ENCODE data around the gene HDAC9.

HDAC9 gene

DNA sequence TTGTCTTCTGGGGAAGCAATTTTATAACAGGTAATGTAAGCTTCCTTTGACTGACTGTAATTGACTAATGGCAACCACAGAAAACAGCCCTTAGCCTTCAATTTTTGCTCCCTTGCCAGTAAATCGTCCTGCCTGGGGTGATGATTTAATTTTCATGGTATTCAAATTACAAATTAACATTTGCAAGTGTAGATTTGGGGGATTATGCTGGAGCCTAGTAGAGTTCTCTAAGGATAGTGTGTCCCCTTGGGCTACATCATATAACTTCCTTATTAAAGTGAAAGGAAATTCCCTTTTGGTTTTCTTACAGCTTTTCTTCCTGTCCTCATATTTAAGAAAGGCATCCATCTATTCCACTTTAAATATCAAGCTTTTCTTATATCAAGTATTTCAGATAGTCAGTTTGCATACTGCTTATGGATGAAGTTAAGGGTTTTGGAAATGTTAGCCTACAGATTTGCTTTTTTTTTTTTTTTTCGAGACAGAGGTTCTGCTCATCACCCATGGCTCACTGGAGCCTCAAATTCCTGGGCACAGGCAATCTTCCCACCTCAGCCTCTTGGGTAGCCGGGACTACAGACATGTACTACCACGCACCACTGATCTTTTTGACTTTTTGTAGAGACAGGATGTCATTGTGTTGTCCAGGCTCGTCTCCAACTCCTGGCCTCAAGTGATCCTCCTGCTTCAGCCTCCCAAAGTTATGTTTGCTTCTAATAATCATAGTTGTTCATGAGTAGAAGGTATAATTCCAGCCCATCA, 35.9 kb upstream of the HDAC9 start:
- no peaks in the 10 kb centered on the region for H3K79me2 ChIP-seq (ENCODE audit: insufficient read depth, low read length)
- H3K27ac ChIP-seq (ENCODE audit: low read length): no peak overlapping the region
- H3K4me1 ChIP-seq (ENCODE audit: insufficient read depth, low read length): no peaks in the 10 kb centered on the region
- no peaks in the 10 kb centered on the region for H4K20me1 ChIP-seq (ENCODE audit: insufficient read depth, low read length)
- no peak overlapping the region for H3K4me2 ChIP-seq (ENCODE audit: insufficient read depth, low read length)
- no peaks in the 10 kb centered on the region for H3K27me3 ChIP-seq (ENCODE audit: insufficient read depth, low read length, poor library complexity)
- DNase-seq (no peak), ATAC-seq (ENCODE audit: insufficient read depth, low read depth) (no peak)
- no peak overlapping the region for H3K4me3 ChIP-seq (ENCODE audit: low read depth in 1 of 2, low read length in 2 of 2)
- TF ChIP-seq, protein P1, sequence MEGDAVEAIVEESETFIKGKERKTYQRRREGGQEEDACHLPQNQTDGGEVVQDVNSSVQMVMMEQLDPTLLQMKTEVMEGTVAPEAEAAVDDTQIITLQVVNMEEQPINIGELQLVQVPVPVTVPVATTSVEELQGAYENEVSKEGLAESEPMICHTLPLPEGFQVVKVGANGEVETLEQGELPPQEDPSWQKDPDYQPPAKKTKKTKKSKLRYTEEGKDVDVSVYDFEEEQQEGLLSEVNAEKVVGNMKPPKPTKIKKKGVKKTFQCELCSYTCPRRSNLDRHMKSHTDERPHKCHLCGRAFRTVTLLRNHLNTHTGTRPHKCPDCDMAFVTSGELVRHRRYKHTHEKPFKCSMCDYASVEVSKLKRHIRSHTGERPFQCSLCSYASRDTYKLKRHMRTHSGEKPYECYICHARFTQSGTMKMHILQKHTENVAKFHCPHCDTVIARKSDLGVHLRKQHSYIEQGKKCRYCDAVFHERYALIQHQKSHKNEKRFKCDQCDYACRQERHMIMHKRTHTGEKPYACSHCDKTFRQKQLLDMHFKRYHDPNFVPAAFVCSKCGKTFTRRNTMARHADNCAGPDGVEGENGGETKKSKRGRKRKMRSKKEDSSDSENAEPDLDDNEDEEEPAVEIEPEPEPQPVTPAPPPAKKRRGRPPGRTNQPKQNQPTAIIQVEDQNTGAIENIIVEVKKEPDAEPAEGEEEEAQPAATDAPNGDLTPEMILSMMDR (IDR thresholded peaks at IDR 0.05; ENCODE audit: borderline replicate concordance, extremely low read depth, low read length, poor library complexity, severe bottlenecking): no peak
- TF ChIP-seq EZH2 (IDR thresholded peaks at IDR 0.05; ENCODE audit: borderline replicate concordance, low read depth, low read length, severe bottlenecking): no peak
- no peaks in the 10 kb centered on the region for H3K36me3 ChIP-seq (ENCODE audit: insufficient read depth, low read length)
- H3K9ac ChIP-seq (ENCODE audit: low read depth, low read length): no peak overlapping the region
- H3K9me3 ChIP-seq (ENCODE audit: insufficient read depth, low read length, severe bottlenecking): no peaks in the 10 kb centered on the region
- no peak overlapping the region for H2AFZ ChIP-seq (ENCODE audit: low read depth, low read length)

GRCh38 chr7:18461785-18462467, 33.6 kb upstream of the HDAC9 start:
- H3K4me3 ChIP-seq (ENCODE audit: low read depth in 1 of 2, low read length in 2 of 2): no peak overlapping the region

GRCh38 chr7:18464830-18465229, 30.7 kb upstream of the HDAC9 start:
- H3K27ac ChIP-seq (ENCODE audit: low read length): no peak overlapping the region
- ATAC-seq (ENCODE audit: insufficient read depth, low read depth) (no peak), DNase-seq (no peak)
- no peaks in the 10 kb centered on the region for H3K36me3 ChIP-seq (ENCODE audit: insufficient read depth, low read length)
- H3K4me3 ChIP-seq (ENCODE audit: low read depth in 1 of 2, low read length in 2 of 2): no peak overlapping the region
- H3K79me2 ChIP-seq (ENCODE audit: insufficient read depth, low read length): no peaks in the 10 kb centered on the region
- no peak overlapping the region for H2AFZ ChIP-seq (ENCODE audit: low read depth, low read length)
- no peak for TF ChIP-seq EZH2 (IDR thresholded peaks at IDR 0.05; ENCODE audit: borderline replicate concordance, low read depth, low read length, severe bottlenecking)
- TF ChIP-seq, protein P1 (IDR thresholded peaks at IDR 0.05; ENCODE audit: borderline replicate concordance, extremely low read depth, low read length, poor library complexity, severe bottlenecking): no peak
- H3K9ac ChIP-seq (ENCODE audit: low read depth, low read length): no peak overlapping the region
- no peak overlapping the region for H3K4me2 ChIP-seq (ENCODE audit: insufficient read depth, low read length)
- no peaks in the 10 kb centered on the region for H3K4me1 ChIP-seq (ENCODE audit: insufficient read depth, low read length)
- no peaks in the 10 kb centered on the region for H3K9me3 ChIP-seq (ENCODE audit: insufficient read depth, low read length, severe bottlenecking)
- no peaks in the 10 kb centered on the region for H3K27me3 ChIP-seq (ENCODE audit: insufficient read depth, low read length, poor library complexity)
- no peaks in the 10 kb centered on the region for H4K20me1 ChIP-seq (ENCODE audit: insufficient read depth, low read length)

More at GRCh38 chr7:18461785-18462467, 33.6 kb upstream of the HDAC9 start:
- Histone ChIP-seq H3K9ac (ENCODE audit: low read depth, low read length) (no peak overlapping the region), H4K20me1 (ENCODE audit: insufficient read depth, low read length) (no peaks in the 10 kb centered on the region), H3K27ac (ENCODE audit: low read length) (no peak overlapping the region), H3K4me1 (ENCODE audit: insufficient read depth, low read length) (no peaks in the 10 kb centered on the region), H3K9me3 (ENCODE audit: insufficient read depth, low read length, severe bottlenecking) (no peaks in the 10 kb centered on the region), H3K79me2 (ENCODE audit: insufficient read depth, low read length) (no peaks in the 10 kb centered on the region), H3K4me2 (ENCODE audit: insufficient read depth, low read length) (no peak overlapping the region), H3K27me3 (ENCODE audit: insufficient read depth, low read length, poor library complexity) (no peaks in the 10 kb centered on the region), H3K36me3 (ENCODE audit: insufficient read depth, low read length) (no peaks in the 10 kb centered on the region), H2AFZ (ENCODE audit: low read depth, low read length) (no peak overlapping the region)
- no peak for TF ChIP-seq EZH2 (IDR thresholded peaks at IDR 0.05; ENCODE audit: borderline replicate concordance, low read depth, low read length, severe bottlenecking)
- TF ChIP-seq, protein P1 (IDR thresholded peaks at IDR 0.05; ENCODE audit: borderline replicate concordance, extremely low read depth, low read length, poor library complexity, severe bottlenecking): no peak
- ATAC-seq (ENCODE audit: insufficient read depth, low read depth) (no peak), DNase-seq (no peak)

Data from DND-41 (cell line).